ENCODE data around the gene SMIM41. TPM values are rescaled to one million over a fixed set of nuclear protein-coding genes. Genes with fewer than 3 reads are reported as not detected.

SMIM41 gene
- total RNA-seq, 4 donors from 2014 or later, result 0.64 to 1.5 (median 0.80) TPM; not detected in 1

DNA sequence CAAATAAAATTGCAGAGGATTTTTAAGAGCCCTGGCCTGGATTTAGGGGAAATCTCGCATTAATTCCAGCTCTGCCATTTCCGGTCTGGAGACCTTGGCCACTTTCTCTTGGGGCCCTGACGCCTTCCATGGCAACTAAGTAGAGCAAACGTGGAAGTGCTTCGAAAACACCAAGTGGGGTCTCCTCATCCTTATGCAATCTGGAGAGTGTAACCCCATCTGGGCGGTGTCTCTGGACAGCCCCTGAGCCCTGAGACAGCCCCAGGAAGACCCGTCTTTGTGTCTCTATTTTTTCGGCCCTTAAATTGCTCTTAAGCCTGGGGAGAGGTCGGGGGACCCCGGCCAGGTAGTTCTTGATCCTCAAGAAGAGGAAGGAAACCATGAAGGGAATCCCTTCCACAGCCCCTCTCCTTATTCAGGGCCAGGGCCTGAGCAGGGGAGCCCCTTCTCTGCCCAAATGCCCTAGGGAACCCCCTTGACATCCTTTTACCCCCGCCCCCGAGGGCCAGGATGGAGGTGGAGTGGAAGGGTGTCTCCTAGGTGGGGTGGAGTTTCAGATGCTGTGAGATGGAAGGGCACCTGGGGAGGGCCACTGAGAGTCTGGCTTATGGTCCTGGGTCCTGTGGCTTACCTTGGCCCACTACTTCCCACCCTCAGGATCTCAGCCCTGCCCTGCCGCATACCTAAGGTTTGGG, 45.9 kb upstream of the SMIM41 start:
- DNase-seq, result no peak
- TF ChIP-seq, protein P1, sequence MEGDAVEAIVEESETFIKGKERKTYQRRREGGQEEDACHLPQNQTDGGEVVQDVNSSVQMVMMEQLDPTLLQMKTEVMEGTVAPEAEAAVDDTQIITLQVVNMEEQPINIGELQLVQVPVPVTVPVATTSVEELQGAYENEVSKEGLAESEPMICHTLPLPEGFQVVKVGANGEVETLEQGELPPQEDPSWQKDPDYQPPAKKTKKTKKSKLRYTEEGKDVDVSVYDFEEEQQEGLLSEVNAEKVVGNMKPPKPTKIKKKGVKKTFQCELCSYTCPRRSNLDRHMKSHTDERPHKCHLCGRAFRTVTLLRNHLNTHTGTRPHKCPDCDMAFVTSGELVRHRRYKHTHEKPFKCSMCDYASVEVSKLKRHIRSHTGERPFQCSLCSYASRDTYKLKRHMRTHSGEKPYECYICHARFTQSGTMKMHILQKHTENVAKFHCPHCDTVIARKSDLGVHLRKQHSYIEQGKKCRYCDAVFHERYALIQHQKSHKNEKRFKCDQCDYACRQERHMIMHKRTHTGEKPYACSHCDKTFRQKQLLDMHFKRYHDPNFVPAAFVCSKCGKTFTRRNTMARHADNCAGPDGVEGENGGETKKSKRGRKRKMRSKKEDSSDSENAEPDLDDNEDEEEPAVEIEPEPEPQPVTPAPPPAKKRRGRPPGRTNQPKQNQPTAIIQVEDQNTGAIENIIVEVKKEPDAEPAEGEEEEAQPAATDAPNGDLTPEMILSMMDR (IDR thresholded peaks at IDR 0.05), result no peak
- no peak for TF ChIP-seq POLR2AphosphoS5 (IDR thresholded peaks at IDR 0.05)
- TF ChIP-seq EP300 (IDR thresholded peaks at IDR 0.05; ENCODE audit: low read depth), result no peak
- TF ChIP-seq POLR2A (IDR thresholded peaks at IDR 0.05), result no peak
- Histone ChIP-seq H3K27me3 (no peaks in the 10 kb centered on the region), H3K27ac (peak overlapping the region; percentile 86 to 90 (median 89)), H3K4me3 (peak overlapping the region in 3 of 4 donors; percentile 23 to 44 (median 32)), H3K36me3 (no peaks in the 10 kb centered on the region), H3K9me3 (no peaks in the 10 kb centered on the region), H3K4me1 (peaks cover 20 to 45% (median 34%) of the 10 kb centered on the region in 4 donors)
- in situ Hi-C loops (cut with MboI; ENCODE audit: low pct_ligation_motif_present in 1 of 4, low pct_unique_long_range_greater_than_20kb in 1 of 4, low sequenced_read_pairs in 3 of 4), result no loop called here
- 52 to 80% methylated on average over 1 to 13 of the region's 13 CpGs for WGBS, 2 donors (ENCODE audit: low coverage in 1 of 2)
- intact Hi-C loops (cut with DNase I; ENCODE audit: low total_unique reads), result no loop called here

DNA sequence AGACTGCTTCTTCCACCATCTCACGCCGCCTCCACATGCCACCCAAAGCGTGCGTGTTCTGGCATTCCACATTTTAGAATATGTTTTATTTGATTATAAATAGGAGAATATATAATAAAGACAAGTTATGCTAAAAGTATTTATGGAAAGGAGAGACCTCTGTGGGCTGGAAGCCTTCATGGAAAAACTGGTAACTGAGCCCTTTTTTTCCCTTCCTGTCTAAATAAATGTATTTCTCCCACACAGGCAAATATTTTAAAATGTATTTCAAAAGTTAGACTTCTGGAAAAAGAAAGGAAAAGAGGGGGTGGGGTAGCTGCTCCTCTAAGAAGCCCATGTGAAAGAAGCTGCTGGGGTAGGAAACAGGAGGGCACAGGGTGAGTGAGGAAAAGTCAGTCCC, 44.3 kb upstream of the SMIM41 start:
- in situ Hi-C loops (cut with MboI; ENCODE audit: low pct_ligation_motif_present in 1 of 4, low pct_unique_long_range_greater_than_20kb in 1 of 4, low sequenced_read_pairs in 3 of 4) (no loop called here), intact Hi-C loops (cut with DNase I; ENCODE audit: low total_unique reads) (no loop called here)
- H3K27me3 ChIP-seq, result no peaks in the 10 kb centered on the region
- TF ChIP-seq, protein P1 (IDR thresholded peaks at IDR 0.05), result no peak
- TF ChIP-seq POLR2AphosphoS5 (IDR thresholded peaks at IDR 0.05), result no peak
- TF ChIP-seq POLR2A (IDR thresholded peaks at IDR 0.05), result no peak
- no peak for TF ChIP-seq EP300 (IDR thresholded peaks at IDR 0.05; ENCODE audit: low read depth)
- peaks cover 20 to 47% (median 34%) of the 10 kb centered on the region in 4 donors for H3K4me1 ChIP-seq
- WGBS, 2 donors (ENCODE audit: low coverage in 1 of 2), result 91 to 98% methylated on average over 4 of the region's 4 CpGs
- peak overlapping the region; percentile 7 to 90 (median 82) for H3K27ac ChIP-seq
- no peak for DNase-seq
- H3K9me3 ChIP-seq, result no peaks in the 10 kb centered on the region
- no peak overlapping the region for H3K4me3 ChIP-seq
- H3K36me3 ChIP-seq, result no peaks in the 10 kb centered on the region

DNA sequence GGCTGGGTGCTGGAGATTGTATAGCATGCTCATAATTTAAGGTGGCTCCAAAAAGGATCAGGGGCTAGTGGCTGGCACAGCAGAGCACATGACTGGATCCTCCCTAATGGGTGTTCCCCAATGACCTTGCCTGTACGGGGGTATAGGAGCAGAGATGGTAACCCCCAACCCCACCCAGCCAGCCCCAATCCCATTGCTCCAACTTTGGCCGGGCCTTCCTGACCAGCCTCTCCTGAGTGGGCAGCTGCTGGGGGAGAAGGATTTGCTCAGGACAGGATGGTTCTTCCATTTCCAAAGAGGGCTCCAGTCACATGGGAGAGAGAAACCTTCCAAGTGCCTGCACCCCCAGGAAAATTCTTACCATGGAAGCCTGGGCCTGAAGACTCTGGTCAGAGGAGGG, 43.6 kb upstream of the SMIM41 start:
- Histone ChIP-seq H3K36me3 (no peaks in the 10 kb centered on the region), H3K4me3 (no peak overlapping the region), H3K27me3 (no peaks in the 10 kb centered on the region), H3K9me3 (no peaks in the 10 kb centered on the region), H3K27ac (peak overlapping the region; percentile 77 to 86 (median 80)), H3K4me1 (peaks cover 20 to 47% (median 34%) of the 10 kb centered on the region in 4 donors)
- in situ Hi-C loops (cut with MboI; ENCODE audit: low pct_ligation_motif_present in 1 of 4, low pct_unique_long_range_greater_than_20kb in 1 of 4, low sequenced_read_pairs in 3 of 4) (no loop called here), intact Hi-C loops (cut with DNase I; ENCODE audit: low total_unique reads) (no loop called here)
- 82% methylated on average over 2 of the region's 2 CpGs; no CpG with 5 or more reads in 1 of the 2 donors for WGBS, 2 donors (ENCODE audit: low coverage in 1 of 2)
- DNase-seq, result no peak
- no peak for TF ChIP-seq POLR2AphosphoS5 (IDR thresholded peaks at IDR 0.05)
- TF ChIP-seq, protein P1 (IDR thresholded peaks at IDR 0.05), result no peak
- TF ChIP-seq EP300 (IDR thresholded peaks at IDR 0.05; ENCODE audit: low read depth), result no peak
- no peak for TF ChIP-seq POLR2A (IDR thresholded peaks at IDR 0.05)

DNA sequence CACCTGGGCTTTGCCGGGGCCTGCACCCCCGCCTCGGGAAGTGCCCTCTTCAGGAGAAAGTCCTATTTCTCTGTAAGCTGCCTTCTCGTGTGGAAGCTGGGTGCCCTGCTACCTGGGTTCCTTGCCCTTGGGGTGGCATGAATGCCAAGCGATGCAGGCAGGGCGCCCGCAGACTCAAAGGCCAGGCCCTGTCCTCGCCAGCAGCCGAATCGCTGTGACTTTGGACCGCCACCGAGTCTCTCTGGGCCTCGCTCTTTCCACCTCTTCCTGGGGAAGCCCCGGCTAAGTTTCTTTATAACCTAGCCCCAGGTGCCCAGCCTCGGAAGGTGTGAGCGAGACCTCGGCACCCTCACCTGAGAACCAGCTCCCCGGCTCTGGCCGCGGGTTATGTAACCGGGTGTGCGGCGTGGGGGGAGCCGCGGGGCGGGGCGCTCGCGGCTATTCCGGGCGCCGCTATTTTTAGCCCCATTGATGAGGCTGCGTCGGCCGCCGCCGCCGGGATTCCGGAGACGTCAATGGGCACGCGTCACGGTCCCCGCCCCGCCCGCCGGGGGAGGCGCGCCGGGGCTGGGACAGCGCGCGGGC, 42.8 kb upstream of the SMIM41 start:
- intact Hi-C loops (cut with DNase I; ENCODE audit: low total_unique reads) (loop anchor here (1.0 kb wide), 1 partner anchor 33 kb away; the partner anchor contains the start of gene ATG101), in situ Hi-C loops (cut with MboI; ENCODE audit: low pct_ligation_motif_present in 1 of 4, low pct_unique_long_range_greater_than_20kb in 1 of 4, low sequenced_read_pairs in 3 of 4) (no loop called here)
- Histone ChIP-seq H3K4me1 (peaks cover 20 to 47% (median 34%) of the 10 kb centered on the region in 4 donors), H3K9me3 (no peaks in the 10 kb centered on the region), H3K27me3 (no peaks in the 10 kb centered on the region), H3K4me3 (peak overlapping the region in 3 of 4 donors; percentile 12 to 75 (median 62)), H3K36me3 (no peaks in the 10 kb centered on the region), H3K27ac (peak overlapping the region; percentile 77 to 86 (median 80))
- TF ChIP-seq POLR2A (IDR thresholded peaks at IDR 0.05), result peak; percentile 57
- peak; percentile 76 to 88 (median 82) for TF ChIP-seq POLR2AphosphoS5 (IDR thresholded peaks at IDR 0.05)
- peak; percentile 94 for TF ChIP-seq EP300 (IDR thresholded peaks at IDR 0.05; ENCODE audit: low read depth)
- TF ChIP-seq, protein P1 (IDR thresholded peaks at IDR 0.05), result no peak
- 7% methylated on average over 29 of the region's 53 CpGs; no CpG with 5 or more reads in 1 of the 2 donors for WGBS, 2 donors (ENCODE audit: low coverage in 1 of 2)
- peak; percentile 94 for DNase-seq
